Measurements from ENCODE around the gene STARD8. TPM values are rescaled to one million over a fixed set of nuclear protein-coding genes. Genes with fewer than 3 reads are reported as not detected.
"Not testable (repeated sequence)": the region's sequence is repeated elsewhere in the genome, so short reads cannot be mapped to it uniquely, and the experiment has no call there.

STARD8 gene
- total RNA-seq, 1 donor from 2014 or later, result 9.9 TPM

DNA sequence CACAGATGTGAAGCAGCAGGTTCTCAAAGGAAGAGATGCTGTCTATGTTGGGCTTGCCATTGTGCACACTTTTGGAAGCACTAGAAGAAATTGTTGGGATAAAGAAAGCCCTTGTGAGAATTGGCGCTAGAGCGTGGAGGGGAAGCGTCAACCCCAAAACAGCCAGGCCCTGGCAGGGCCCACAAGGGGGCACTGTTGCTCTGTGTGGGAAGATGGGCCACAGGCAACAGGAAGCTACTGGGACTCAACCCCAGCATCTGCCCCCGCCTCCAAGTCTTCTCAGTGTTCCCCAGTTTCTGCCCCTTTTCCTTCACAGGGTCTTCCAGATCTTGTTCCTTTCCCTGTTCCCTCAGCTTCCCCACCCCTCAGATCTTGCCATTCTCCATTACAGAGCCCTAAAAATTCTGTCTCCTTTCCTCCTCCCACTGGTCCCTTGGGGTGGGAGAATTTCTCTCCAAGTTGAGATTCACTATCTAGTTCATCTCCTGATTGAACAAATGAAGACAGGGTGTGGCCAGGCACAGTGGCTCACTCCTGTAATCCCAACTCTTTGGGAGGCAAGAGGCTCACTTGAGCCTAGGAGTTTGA, 85.5 kb downstream of the STARD8 start:
- H3K4me3 Mint-ChIP-seq, result no peak overlapping the region
- TF ChIP-seq, protein P1, sequence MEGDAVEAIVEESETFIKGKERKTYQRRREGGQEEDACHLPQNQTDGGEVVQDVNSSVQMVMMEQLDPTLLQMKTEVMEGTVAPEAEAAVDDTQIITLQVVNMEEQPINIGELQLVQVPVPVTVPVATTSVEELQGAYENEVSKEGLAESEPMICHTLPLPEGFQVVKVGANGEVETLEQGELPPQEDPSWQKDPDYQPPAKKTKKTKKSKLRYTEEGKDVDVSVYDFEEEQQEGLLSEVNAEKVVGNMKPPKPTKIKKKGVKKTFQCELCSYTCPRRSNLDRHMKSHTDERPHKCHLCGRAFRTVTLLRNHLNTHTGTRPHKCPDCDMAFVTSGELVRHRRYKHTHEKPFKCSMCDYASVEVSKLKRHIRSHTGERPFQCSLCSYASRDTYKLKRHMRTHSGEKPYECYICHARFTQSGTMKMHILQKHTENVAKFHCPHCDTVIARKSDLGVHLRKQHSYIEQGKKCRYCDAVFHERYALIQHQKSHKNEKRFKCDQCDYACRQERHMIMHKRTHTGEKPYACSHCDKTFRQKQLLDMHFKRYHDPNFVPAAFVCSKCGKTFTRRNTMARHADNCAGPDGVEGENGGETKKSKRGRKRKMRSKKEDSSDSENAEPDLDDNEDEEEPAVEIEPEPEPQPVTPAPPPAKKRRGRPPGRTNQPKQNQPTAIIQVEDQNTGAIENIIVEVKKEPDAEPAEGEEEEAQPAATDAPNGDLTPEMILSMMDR (conservative IDR thresholded peaks at IDR 0.05), result peak; percentile 74
- H3K36me3 Mint-ChIP-seq, result no peaks in the 10 kb centered on the region
- peaks cover 3% of the 10 kb centered on the region for H3K27me3 Mint-ChIP-seq
- no peaks in the 10 kb centered on the region for H3K9me3 Mint-ChIP-seq
- H3K4me1 Mint-ChIP-seq (ENCODE audit: unreplicated experiment), result no peaks in the 10 kb centered on the region
- H3K27ac Mint-ChIP-seq, result no peak overlapping the region
- DNase-seq (ENCODE audit: extremely low spot score, unreplicated experiment), result no peak

DNA sequence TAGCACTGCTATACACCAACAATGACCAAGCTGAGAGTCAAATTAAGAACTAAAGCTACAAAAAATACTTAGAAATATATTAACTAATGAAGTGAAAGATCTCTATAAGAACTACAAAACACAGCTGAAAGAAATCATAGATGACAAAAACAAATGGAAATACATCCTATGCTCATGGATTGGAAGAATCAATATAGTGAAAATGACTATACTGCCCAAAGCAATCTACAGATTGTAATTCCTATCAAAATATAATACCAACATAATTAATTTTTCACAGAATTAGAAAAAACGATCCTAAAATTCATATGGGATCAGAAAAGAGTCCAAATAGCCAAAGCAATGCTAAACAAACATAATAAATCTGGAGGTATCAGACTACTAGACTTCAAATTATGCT, 87.8 kb downstream of the STARD8 start:
- Mint-ChIP-seq H3K4me1 (ENCODE audit: unreplicated experiment) (no peaks in the 10 kb centered on the region), H3K9me3 (no peaks in the 10 kb centered on the region)

DNA sequence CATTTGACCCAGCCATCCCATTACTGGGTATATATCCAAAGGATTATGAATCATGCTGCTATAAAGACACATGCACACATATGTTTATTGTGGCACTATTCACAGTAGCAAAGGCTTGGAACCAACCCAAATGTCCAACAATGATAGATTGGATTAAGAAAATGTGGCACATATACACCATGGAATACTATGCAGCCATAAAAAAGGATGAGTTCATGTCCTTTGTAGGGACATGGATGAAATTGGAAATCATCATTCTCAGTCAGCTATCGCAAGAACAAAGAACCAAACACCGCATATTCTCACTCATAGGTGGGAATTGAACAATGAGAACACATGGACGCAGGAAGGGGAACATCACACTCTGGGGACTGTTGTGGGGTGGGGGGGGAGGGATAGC, 94.4 kb downstream of the STARD8 start:
- not testable (repeated sequence) for DNase-seq (ENCODE audit: extremely low spot score, unreplicated experiment); H3K4me3 Mint-ChIP-seq; H3K4me1 Mint-ChIP-seq (ENCODE audit: unreplicated experiment); H3K9me3 Mint-ChIP-seq; H3K27me3 Mint-ChIP-seq; H3K36me3 Mint-ChIP-seq; H3K27ac Mint-ChIP-seq

More for the DNA sequence above, 87.8 kb downstream of the STARD8 start:
- TF ChIP-seq, protein P1 (conservative IDR thresholded peaks at IDR 0.05), result no peak
- Mint-ChIP-seq H3K27me3 (peaks cover 3% of the 10 kb centered on the region), H3K36me3 (no peaks in the 10 kb centered on the region), H3K27ac (no peak overlapping the region), H3K4me3 (no peak overlapping the region)
- DNase-seq (ENCODE audit: extremely low spot score, unreplicated experiment), result no peak

DNA sequence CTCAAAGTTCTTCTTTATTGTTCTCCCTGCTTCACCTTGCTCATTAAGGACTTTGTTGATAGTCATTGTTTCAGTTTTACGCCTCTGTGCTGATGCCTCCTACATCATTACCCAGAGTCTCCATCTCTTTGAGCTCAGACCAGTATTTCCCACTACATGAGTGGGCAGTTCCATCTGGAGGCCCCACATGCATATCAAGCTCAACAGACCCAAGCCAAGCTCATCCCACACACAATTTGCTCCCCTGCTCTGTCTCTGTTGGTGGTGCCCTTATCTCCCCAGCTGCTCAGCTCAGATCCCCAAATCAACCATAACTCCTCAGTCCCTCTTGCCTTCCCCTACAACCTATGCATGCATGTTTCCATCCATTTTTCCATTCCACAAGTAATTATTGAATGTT, 96.3 kb downstream of the STARD8 start:
- no peaks in the 10 kb centered on the region for H3K36me3 Mint-ChIP-seq
- H3K4me1 Mint-ChIP-seq (ENCODE audit: unreplicated experiment), result no peaks in the 10 kb centered on the region
- no peak for DNase-seq (ENCODE audit: extremely low spot score, unreplicated experiment)
- no peak overlapping the region for H3K27ac Mint-ChIP-seq
- TF ChIP-seq, protein P1 (conservative IDR thresholded peaks at IDR 0.05), result no peak
- H3K27me3 Mint-ChIP-seq, result no peaks in the 10 kb centered on the region
- H3K4me3 Mint-ChIP-seq, result no peak overlapping the region
- H3K9me3 Mint-ChIP-seq, result peaks cover 7% of the 10 kb centered on the region

DNA sequence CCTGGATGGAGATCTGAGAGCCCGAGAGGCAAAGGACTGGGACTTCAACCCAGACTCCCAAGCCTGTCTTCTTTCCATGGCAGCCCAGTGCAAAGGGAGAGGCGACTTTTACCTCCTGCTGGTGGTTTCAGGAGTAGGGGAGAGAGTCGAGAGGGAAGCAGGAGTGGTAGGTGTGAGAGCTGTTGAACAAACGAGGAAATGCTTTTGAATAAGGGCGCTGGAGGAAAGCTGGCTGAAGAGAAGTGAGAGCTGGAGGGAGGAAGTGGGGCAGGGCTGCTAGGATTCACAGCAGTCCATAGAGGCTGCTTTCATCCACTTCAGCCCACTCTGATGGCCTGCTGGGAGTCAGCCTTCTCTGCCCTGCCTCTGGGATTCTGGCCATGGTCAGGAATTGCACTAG, 99.5 kb downstream of the STARD8 start:
- no peaks in the 10 kb centered on the region for H3K27me3 Mint-ChIP-seq
- no peak overlapping the region for H3K4me3 Mint-ChIP-seq
- no peaks in the 10 kb centered on the region for H3K4me1 Mint-ChIP-seq (ENCODE audit: unreplicated experiment)
- DNase-seq (ENCODE audit: extremely low spot score, unreplicated experiment), result no peak
- H3K27ac Mint-ChIP-seq, result no peak overlapping the region
- TF ChIP-seq, protein P1 (conservative IDR thresholded peaks at IDR 0.05), result no peak
- no peaks in the 10 kb centered on the region for H3K36me3 Mint-ChIP-seq
- H3K9me3 Mint-ChIP-seq, result peaks cover 7% of the 10 kb centered on the region

DNA sequence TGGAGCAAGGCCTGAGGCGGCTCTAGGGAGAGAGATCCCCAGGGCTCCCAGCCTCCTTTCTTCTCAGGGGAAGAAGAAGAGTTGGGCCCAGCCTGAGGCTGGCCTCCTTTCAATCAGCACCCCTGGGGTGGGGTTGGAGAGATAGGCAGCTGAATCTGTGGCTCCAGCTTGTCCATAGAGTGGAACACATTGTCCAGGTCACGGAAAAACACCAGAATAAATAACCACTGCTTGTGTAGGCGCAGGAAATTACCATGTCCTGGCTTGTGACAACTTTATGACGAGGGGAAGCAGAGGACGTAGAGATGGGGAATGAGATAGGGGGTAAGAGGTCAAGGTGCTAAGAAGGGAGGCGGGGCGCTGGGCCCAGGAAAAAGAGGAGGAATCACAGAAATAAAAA, 100.6 kb downstream of the STARD8 start:
- Mint-ChIP-seq H3K27me3 (no peaks in the 10 kb centered on the region), H3K4me3 (no peak overlapping the region), H3K9me3 (peaks cover 7% of the 10 kb centered on the region), H3K4me1 (ENCODE audit: unreplicated experiment) (no peaks in the 10 kb centered on the region), H3K36me3 (no peaks in the 10 kb centered on the region), H3K27ac (no peak overlapping the region)
- TF ChIP-seq, protein P1 (conservative IDR thresholded peaks at IDR 0.05), result no peak
- DNase-seq (ENCODE audit: extremely low spot score, unreplicated experiment), result peak; percentile 43

All from type B pancreatic cell (in vitro differentiated cells).